ENCODE data around the gene MTCH1.
"Not testable (repeated sequence)": the region's sequence is repeated elsewhere in the genome, so short reads cannot be mapped to it uniquely, and the experiment has no call there.

The MTCH1 gene

GRCh38 chr6:36947570-36948351 is 38.2 kb downstream of the MTCH1 start:
- DNase-seq: peak; percentile 23 to 55

GRCh38 chr6:36946526-36946925 is 39.5 kb downstream of the MTCH1 start:
- no peak for DNase-seq

GRCh38 chr6:36945301-36945700 is 40.7 kb downstream of the MTCH1 start:
- DNase-seq: no peak

- no peak for DNase-seq
Observed at GRCh38 chr6:36944650-36945049, 41.3 kb downstream of the MTCH1 start.

GRCh38 chr6:36942329-36942728 is 43.7 kb downstream of the MTCH1 start:
- DNase-seq: not testable (repeated sequence)

GRCh38 chr6:36941561-36941960 is 44.4 kb downstream of the MTCH1 start:
- DNase-seq: not testable (repeated sequence)

- no peak for DNase-seq
Observed at GRCh38 chr6:36940027-36940426, 46.0 kb downstream of the MTCH1 start.

- not testable (repeated sequence) for DNase-seq
Observed at GRCh38 chr6:36939005-36939404, 47.0 kb downstream of the MTCH1 start.

GRCh38 chr6:36938536-36938935 is 47.5 kb downstream of the MTCH1 start:
- DNase-seq: no peak

- no peak for DNase-seq
Observed at GRCh38 chr6:36937896-36938295, 48.1 kb downstream of the MTCH1 start.

GRCh38 chr6:36936824-36937223 is 49.2 kb downstream of the MTCH1 start:
- no peak for DNase-seq

- no peak for DNase-seq
Observed at GRCh38 chr6:36934901-36935300, 51.1 kb downstream of the MTCH1 start.

- DNase-seq: no peak
Observed at GRCh38 chr6:36933519-36933918, 52.5 kb downstream of the MTCH1 start.

GRCh38 chr6:36933102-36933501 is 52.9 kb downstream of the MTCH1 start:
- no peak for DNase-seq

GRCh38 chr6:36930483-36930882 is 55.5 kb downstream of the MTCH1 start:
- DNase-seq: no peak

- no peak for DNase-seq
Observed at GRCh38 chr6:36929607-36930006, 56.4 kb downstream of the MTCH1 start.

- DNase-seq: no peak
Observed at GRCh38 chr6:36929152-36929551, 56.8 kb downstream of the MTCH1 start.

- DNase-seq: no peak
Observed at GRCh38 chr6:36928547-36928918, 57.5 kb downstream of the MTCH1 start.

GRCh38 chr6:36927691-36928546 is 58.1 kb downstream of the MTCH1 start:
- DNase-seq: no peak

- no peak for DNase-seq
Observed at GRCh38 chr6:36926708-36927513, 59.1 kb downstream of the MTCH1 start.

GRCh38 chr6:36925809-36926208 is 60.2 kb downstream of the MTCH1 start:
- no peak for DNase-seq

GRCh38 chr6:36924778-36925374 is 61.1 kb downstream of the MTCH1 start:
- no peak for DNase-seq

GRCh38 chr6:36924131-36924530 is 61.9 kb downstream of the MTCH1 start:
- no peak for DNase-seq

All from CD4-positive, alpha-beta T cell treated with Interleukin-4 for 1 hour (primary cell).